HG02852 (cell line): ENCODE data around the gene CA5A.

ENCODE experiments used
- ATAC-seq: cut with Tn5 transposase; IDR thresholded peaks from one replicate; pipeline ENCODE4 v1.9.1; 2021; ENCODE audit warnings: mild to moderate bottlenecking, moderate library complexity; ENCODE audit not compliant: unreplicated experiment

CA5A gene

DNA sequence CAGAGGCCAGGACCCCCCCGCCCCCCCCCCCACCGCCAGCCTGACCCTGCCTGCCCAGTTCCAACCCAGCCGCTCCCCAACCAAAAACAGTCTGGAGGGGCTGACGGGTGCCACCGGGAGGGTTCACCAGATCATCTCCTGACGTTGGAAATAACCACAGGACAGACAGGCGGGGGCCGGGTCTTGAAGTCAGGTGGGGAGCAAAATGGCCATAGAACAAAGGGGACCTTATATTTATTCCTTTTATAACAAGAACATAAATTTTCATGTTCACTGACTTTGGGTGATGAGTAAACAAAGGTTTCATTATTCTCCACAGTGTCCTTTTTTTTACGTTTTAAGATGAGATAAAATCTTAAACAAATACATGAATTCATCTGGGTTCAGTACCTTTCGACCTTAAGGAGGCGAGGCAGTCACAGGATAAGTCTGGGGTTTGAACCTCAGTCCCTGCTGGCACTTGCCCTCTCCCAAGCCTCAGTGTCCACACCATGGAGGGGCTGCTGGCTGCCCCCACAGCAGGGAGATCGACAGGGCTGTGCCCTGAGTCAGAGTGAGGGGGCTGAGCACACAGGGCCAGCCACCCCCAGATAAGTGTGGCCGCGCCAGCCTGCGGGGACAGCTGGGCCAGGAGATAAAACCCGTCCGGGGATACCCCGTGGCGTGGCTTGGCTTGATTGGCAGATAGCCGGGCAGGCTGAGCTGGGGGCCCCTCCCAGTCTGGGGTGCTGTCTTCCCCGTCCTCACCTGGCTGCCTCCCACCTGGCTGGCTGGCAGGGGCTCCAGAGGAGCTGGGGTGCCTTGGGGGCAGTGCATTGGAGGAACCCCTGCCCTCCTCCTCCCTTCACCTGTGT is 82.0 kb downstream of the CA5A start:
- ATAC-seq: no peak

- peak; percentile 44 for ATAC-seq
These were observed 82.8 kb downstream of the CA5A start for GRCh38 chr16:87853411-87854052.

DNA sequence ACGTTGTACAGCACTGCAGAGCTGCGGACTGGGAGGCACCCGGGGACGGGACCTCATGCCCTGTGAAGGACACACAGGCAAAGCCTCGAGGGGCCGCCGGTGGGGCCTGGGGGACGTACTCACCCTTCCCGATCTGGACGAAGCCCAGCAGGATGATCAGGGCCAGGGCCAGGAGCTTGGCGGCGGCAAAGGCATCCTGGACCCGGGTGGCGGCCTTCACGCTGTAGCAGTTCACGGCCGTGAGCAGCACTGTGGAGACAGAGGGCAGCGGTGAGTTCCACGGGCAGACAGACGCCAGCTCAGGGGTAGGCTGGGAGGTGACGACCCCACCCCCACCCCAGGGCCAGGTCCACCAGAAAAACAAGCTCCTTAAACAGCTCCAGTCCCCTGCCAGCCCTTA is 84.7 kb downstream of the CA5A start:
- ATAC-seq: no peak

DNA sequence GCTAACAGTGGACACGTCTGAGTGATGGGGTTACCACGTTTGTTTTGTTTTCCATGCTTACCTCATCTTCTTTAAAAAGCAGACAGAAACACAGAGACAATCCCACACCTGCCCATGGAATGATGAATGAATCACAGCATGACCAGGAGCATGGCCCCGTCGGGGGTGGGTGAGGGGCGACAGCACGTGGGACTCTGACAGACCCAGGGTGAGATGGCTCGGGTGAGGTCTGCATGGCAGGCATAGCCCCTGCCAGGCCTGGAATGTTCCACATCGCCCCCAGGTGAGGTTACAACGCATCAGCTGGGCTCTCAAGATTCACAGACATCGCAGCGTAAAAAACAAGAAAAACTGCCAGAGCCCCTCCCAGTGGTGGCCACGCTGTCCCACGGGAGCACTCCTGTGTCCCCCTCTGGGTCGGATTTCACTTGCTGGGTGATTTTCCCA is 85.2 kb downstream of the CA5A start:
- ATAC-seq: no peak

DNA sequence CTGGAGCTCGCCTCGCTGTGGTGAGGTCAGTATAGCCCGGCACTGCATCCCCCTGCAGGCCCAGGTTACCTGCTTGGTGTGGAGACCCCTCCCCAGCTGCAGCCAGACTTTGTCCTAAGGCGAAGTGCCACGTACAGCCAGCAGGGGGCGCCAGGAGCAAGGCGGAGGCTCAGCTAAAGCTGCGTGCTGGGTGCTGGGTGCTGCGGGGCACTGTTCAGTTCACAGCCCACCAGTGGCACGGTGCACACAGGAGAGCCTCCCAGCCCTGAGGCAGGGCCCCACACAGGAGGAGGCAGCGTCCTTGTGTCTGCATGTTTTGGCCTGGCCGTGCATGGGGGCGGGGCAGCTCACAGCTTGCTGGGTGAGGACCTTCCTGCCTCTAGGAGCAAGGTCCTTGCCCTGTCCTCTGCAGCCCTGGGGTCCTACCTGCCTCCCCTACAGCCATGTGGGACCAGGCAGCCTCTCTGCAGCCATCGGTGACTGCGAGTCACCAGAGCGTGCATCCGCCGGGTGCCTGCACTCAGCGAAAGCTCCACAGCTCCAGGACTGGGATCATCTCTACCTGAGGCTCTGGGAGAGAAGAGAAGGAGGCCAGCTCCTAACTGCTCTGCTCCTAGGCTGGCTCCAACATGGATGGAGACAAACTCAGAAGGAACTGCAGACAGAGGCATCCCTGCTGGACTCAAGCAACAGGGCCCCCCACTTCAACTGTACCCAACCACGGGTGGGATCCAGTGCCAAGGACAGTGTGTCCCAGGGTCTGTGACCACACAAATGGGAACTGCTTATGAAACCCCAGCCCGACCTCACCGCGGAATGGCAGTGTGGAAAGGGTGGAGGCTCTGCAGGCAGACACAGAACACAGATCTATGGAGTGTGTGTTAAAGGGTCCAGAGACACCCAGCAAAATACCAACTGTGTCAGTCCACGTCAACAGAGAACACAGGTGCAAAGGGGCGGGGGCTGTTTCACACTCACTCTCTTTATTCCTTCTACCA is 86.0 kb downstream of the CA5A start:
- no peak for ATAC-seq

- ATAC-seq: no peak
These were observed 86.8 kb downstream of the CA5A start for GRCh38 chr16:87849419-87850008.

DNA sequence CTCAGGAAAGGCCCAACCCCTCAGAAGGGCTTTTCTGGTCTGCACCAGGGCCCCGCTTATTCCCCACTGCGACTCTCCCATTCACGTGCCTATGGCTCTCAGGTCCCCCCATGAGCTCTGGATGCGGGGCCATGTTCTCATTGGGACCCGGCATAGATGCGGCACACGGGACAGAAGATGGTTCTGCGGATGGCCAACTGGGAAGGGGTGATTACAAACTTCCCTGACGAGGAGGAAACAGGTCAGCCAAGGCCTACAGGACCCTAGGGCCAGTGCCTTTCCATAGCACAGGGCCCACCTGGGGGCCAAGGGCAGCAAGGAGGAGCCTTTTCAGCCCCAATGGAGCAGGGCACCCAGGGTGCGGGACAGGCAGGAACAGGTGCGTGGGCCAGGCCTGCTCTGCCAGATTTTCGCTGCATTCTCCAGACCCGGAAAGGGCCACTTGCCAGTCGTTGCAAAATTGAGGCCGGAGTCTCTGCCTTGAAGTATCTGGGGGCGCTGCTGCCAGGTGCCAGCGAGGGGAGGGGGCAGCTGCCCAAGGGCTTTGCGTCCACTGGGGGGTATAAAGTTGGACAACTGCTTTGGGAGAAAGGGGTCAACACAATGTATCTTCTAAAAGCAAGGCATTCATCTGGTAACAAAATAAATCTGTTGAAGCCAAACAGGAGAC is 87.5 kb downstream of the CA5A start:
- ATAC-seq: no peak

- no peak for ATAC-seq
These were observed 88.3 kb downstream of the CA5A start for GRCh38 chr16:87847785-87848675.

GRCh38 chr16:87847467-87847784 is 88.9 kb downstream of the CA5A start:
- ATAC-seq: no peak

- no peak for ATAC-seq
These were observed 89.4 kb downstream of the CA5A start for GRCh38 chr16:87846705-87847466.

GRCh38 chr16:87845807-87846619 is 90.3 kb downstream of the CA5A start:
- ATAC-seq: no peak

DNA sequence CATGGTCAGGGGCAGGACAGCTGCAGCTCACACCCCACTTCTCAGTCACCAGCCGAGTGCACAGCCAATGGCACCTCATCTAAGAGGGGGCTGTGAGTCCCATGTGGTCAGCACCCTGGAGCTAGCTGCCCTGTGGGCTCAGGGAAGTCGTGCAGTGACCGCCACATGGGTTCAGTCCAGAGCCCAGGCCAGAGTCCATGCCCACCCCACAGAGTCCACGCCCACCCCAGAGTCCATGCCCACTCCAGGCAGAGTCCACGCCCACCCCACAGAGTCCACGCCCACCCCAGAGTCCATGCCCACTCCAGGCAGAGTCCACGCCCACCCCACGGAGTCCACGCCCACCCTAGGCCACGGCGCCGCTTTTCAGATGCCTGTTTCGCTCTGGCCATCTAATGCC is 91.1 kb downstream of the CA5A start:
- no peak for ATAC-seq

DNA sequence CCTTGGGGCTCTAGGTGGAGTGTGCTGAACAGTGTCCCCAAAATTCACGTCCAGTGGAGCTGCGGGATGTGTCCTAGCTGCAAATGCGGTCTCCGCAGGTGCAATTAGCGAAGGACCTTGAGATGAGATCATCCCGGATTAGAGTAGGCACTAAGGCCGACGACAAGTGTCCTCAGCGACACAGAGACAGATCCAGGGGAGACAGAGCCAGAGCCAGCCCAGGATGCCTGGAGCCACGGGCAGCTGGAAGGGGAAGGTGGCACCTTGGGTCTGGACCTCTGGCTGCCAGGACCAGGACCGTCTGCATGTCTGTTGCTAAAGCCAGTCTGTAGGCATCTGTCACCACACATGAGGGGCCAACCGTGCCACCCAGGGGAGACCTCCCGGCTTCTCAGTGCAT is 91.5 kb downstream of the CA5A start:
- ATAC-seq: no peak

DNA sequence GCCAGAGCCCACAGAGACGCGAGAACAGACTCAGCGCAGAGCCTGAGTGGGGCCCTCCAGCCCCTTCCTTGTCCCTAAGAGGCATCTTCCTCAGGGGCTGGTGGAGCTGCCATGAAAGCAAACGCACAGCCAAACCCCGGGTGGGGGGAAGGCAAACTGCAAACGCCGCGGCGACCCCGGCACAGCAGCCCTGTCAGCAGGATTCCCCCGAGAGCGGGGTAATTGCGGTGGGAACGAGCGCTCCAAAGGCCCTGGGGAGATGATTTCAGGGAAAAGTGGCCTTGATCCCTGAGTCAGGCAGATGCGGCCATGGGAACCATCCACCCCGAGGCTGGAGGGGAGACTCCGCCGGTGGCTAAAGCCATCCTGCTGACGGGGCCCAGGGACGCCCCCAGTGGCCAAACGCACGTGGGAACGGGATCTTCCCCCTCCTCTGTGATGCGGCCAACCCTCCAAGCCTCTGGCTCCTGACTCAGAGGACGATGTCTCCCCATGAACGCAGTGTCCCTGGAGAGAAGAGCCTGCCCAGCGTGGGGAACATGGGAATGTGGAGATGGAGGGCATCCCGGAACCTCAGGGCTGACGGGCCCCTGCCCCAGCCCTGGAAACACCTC is 92.1 kb downstream of the CA5A start:
- no peak for ATAC-seq

DNA sequence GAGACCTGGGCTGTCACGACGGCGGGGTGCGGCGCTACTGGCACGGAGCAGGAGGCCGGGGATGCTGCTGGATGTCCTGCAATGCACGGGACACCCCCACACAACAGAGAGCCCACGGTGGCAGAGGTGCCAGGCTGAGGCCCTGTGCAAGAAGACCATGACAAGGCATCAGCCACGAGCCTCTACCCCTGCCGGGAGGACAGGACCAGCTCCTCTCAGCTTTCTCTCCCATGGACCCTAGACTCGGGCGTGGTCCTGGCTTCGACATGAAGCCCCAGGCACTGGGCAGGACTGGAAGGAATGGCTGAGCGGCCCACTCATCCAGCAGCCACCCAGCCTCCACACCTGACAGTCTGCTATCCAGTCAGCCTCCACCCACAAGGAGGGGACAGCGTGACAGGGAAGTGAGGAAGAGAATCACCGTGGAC is 92.6 kb downstream of the CA5A start:
- no peak for ATAC-seq

DNA sequence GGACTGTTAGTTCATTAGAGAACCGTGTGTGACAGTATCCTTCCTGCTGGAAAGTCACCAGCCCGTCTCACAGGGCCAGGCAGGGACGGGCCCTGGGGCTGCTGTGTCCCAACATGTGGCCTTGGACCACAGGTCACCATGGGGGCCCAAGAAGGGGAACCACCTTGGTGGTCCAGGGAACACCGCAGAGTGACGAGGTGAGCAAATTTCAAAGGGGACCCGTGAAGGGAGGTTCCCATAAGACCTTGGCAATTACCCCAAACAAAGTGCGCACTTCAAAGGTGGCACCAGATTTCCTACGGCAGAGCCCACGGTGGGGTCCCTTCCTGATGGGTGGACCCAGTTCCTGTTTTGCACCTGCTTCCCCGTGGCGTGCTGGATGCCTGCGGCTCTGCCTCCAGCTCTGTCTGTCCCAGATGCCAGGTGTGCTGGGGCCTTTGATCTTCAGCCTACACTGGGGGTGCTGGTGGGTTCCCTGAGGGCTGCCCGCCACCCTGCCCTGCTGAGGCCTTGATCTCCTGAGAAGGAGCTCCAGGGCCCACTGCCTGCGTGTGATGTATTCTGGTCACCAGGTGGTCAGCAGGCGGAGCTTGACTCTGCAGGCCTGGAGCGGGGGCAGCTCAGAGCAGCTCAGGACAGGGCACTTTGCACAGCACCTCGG is 94.0 kb downstream of the CA5A start:
- ATAC-seq: no peak
